Loucy (cell line): ENCODE measurements around the gene PLEKHA4.
"Not testable (repeated sequence)": the region's sequence is repeated elsewhere in the genome, so short reads cannot be mapped to it uniquely, and the experiment has no call there.

Source experiments
- EZH2phosphoT487 ChIP-seq: fragments of 200-600 bp; IDR thresholded peaks from 2 replicates; pipeline ENCODE4 v1.6.1; 2018; ENCODE audit warnings: antibody characterized with exemption, mild to moderate bottlenecking, moderate library complexity, borderline replicate concordance
- TF ChIP-seq, protein P1 (sequence below): fragments of 200-600 bp; sonication (generic); conservative IDR thresholded peaks from 2 replicates; pipeline ENCODE4 v1.5.1; 2014; ENCODE audit warnings: mild to moderate bottlenecking, antibody characterized with exemption, low read length

DNA sequence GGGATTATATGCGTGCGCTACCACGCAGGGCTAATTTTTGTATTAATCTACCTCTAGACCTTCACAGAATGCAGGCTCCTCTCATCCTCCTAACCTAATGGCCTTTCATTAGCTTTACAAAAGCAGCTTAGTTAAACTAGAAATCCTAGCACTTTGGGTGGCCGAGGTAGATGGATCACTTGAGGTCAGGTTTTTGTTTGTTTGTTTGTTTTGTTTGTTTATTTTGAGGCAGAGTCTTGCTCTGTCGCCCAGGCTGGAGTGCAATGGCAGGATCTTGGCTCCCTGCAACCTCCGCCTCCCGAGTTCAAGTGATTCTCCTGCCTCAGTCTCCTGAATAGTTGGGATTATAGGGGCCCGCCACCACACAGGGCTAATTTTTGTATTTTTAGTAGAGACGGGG, 11.3 kb upstream of the PLEKHA4 start:
- TF ChIP-seq, protein P1, sequence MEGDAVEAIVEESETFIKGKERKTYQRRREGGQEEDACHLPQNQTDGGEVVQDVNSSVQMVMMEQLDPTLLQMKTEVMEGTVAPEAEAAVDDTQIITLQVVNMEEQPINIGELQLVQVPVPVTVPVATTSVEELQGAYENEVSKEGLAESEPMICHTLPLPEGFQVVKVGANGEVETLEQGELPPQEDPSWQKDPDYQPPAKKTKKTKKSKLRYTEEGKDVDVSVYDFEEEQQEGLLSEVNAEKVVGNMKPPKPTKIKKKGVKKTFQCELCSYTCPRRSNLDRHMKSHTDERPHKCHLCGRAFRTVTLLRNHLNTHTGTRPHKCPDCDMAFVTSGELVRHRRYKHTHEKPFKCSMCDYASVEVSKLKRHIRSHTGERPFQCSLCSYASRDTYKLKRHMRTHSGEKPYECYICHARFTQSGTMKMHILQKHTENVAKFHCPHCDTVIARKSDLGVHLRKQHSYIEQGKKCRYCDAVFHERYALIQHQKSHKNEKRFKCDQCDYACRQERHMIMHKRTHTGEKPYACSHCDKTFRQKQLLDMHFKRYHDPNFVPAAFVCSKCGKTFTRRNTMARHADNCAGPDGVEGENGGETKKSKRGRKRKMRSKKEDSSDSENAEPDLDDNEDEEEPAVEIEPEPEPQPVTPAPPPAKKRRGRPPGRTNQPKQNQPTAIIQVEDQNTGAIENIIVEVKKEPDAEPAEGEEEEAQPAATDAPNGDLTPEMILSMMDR, result not testable (repeated sequence)
- not testable (repeated sequence) for TF ChIP-seq EZH2phosphoT487
